IMR-90 (cell line): ENCODE measurements around the gene MBD3L5. TPM values are rescaled to one million over a fixed set of nuclear protein-coding genes. Genes with fewer than 3 reads are reported as not detected.

Experiments
- ATAC-seq: fragments of 200-7000 bp; cut with Tn5 transposase; 2 replicates; pipeline ENCODE4 v1.9.1; 2020; ENCODE audit warnings: low read depth, mild to moderate bottlenecking, moderate library complexity
- BruUV-seq: library from RNA; stranded (reverse); fragments of 400-500 nt; replicated peaks from 2 replicates; lab custom pipeline; 2021; lab: Mats Ljungman, UMichigan
- CTCF ChIA-PET: fragments of 300-600 bp; formaldehyde crosslinking; extraction: SDS; loops from one replicate; lab custom pipeline; 2021; ENCODE audit warnings: antibody characterized with exemption; lab: Yijun Ruan, JAX
- POLR2A ChIA-PET: fragments of 300-600 bp; sonication (Branson Sonifier 250); formaldehyde crosslinking; loops from one replicate; lab custom pipeline; 2022; ENCODE audit warnings: antibody characterized with exemption; ENCODE audit not compliant: unreplicated experiment; lab: Charles Lee
- DNase-seq: peaks from one replicate; pipeline ENCODE4 v3.0.0; 2013
- H2AFZ ChIP-seq: replicated peaks from 2 replicates; pipeline ENCODE3; 2013; ENCODE audit warnings: low read length, mild to moderate bottlenecking; ENCODE audit not compliant: poor library complexity
- H2AK5ac ChIP-seq: 2 replicates; pipeline ENCODE4 v1.6.1; 2013; ENCODE audit warnings: low read depth, low read length, inconsistent platforms
- H2AK9ac ChIP-seq: replicated peaks from 2 replicates; pipeline ENCODE3; 2013; ENCODE audit warnings: mild to moderate bottlenecking, low read depth, low read length, moderate library complexity; ENCODE audit not compliant: poor library complexity
- H2BK120ac ChIP-seq: 2 replicates; pipeline ENCODE4 v1.6.1; 2013; ENCODE audit warnings: low read depth, low read length, inconsistent platforms
- H2BK15ac ChIP-seq: 3 replicates; pipeline ENCODE4 v1.6.1; 2013; ENCODE audit warnings: low read depth, low read length, inconsistent platforms
- H2BK20ac ChIP-seq: 2 replicates; pipeline ENCODE4 v1.6.1; 2013; ENCODE audit warnings: low read depth, mild to moderate bottlenecking, inconsistent platforms, low read length, moderate library complexity
- H2BK5ac ChIP-seq: 2 replicates; pipeline ENCODE4 v1.6.1; 2013; ENCODE audit warnings: mild to moderate bottlenecking, low read depth, low read length, inconsistent platforms; ENCODE audit not compliant: poor library complexity, severe bottlenecking
- H3K14ac ChIP-seq: replicated peaks from 2 replicates; pipeline ENCODE4 v1.6.1; 2013; ENCODE audit warnings: low read depth, low read length, inconsistent platforms
- H3K18ac ChIP-seq: 2 replicates; pipeline ENCODE4 v1.6.1; 2013; ENCODE audit warnings: low read depth, low read length, control low read depth
- H3K23ac ChIP-seq: 2 replicates; pipeline ENCODE4 v1.6.1; 2013; ENCODE audit warnings: low read depth, low read length, inconsistent platforms
- H3K27ac ChIP-seq: 2 replicates; pipeline ENCODE4 v1.5.1; 2013; ENCODE audit warnings: mild to moderate bottlenecking, control low read depth, low read length; ENCODE audit not compliant: insufficient read depth
- H3K27me3 ChIP-seq: 2 replicates; pipeline ENCODE4 v1.6.1; 2013; ENCODE audit warnings: low read length; ENCODE audit not compliant: control insufficient read depth, insufficient read depth
- H3K36me3 ChIP-seq: 2 replicates; pipeline ENCODE4 v1.6.1; 2013; ENCODE audit warnings: low read length, mixed read lengths; ENCODE audit not compliant: control insufficient read depth, insufficient read depth
- H3K4ac ChIP-seq: 2 replicates; pipeline ENCODE4 v1.6.1; 2013; ENCODE audit warnings: low read depth, low read length, inconsistent platforms
- H3K4me1 ChIP-seq: 2 replicates; pipeline ENCODE4 v1.6.1; 2013; ENCODE audit warnings: low read length, mixed read lengths; ENCODE audit not compliant: control insufficient read depth, insufficient read depth
- H3K4me2 ChIP-seq: 2 replicates; pipeline ENCODE4 v1.6.1; 2013; ENCODE audit warnings: low read depth, mild to moderate bottlenecking, control low read depth, low read length, moderate library complexity
- H3K4me3 ChIP-seq: 2 replicates; pipeline ENCODE4 v1.5.1; 2013; ENCODE audit warnings: low read depth, mild to moderate bottlenecking, control low read depth, low read length, moderate library complexity; ENCODE audit not compliant: insufficient read depth
- H3K56ac ChIP-seq: 2 replicates; pipeline ENCODE4 v1.6.1; 2013; ENCODE audit warnings: low read length, inconsistent platforms; ENCODE audit not compliant: insufficient read depth; ENCODE audit errors: extremely low read depth
- H3K79me1 ChIP-seq, 2 experiments: 2 replicates each; pipeline ENCODE4 v1.6.1; 2013; ENCODE audit warnings: low read length in 2 of 2, inconsistent platforms in 1 of 2, low read depth in 1 of 2
- H3K9ac ChIP-seq: 2 replicates; pipeline ENCODE4 v1.6.1; 2013; ENCODE audit warnings: low read depth, low read length, control low read depth
- H3K9me1 ChIP-seq: 2 replicates; pipeline ENCODE4 v1.6.1; 2013; ENCODE audit warnings: low read length, inconsistent platforms; ENCODE audit not compliant: insufficient read depth
- H3K9me3 ChIP-seq: 2 replicates; pipeline ENCODE4 v1.6.1; 2013; ENCODE audit warnings: low read length; ENCODE audit not compliant: control insufficient read depth, insufficient read depth
- H4K20me1 ChIP-seq: 2 replicates; pipeline ENCODE4 v1.6.1; 2013; ENCODE audit warnings: low read length, inconsistent platforms; ENCODE audit not compliant: insufficient read depth
- H4K5ac ChIP-seq: 2 replicates; pipeline ENCODE4 v1.6.1; 2013; ENCODE audit warnings: mild to moderate bottlenecking, low read depth, low read length, control low read depth
- H4K8ac ChIP-seq, 2 experiments: 2 replicates each; pipeline ENCODE4 v1.6.1; 2013; ENCODE audit warnings: low read depth in 2 of 2, low read length in 2 of 2, control low read depth in 1 of 2, inconsistent platforms in 1 of 2
- H4K91ac ChIP-seq: 2 replicates; pipeline ENCODE4 v1.6.1; 2013; ENCODE audit warnings: low read depth, low read length, inconsistent platforms; ENCODE audit not compliant: insufficient read depth
- CEBPB ChIP-seq: IDR thresholded peaks from 2 replicates; pipeline ENCODE4 v1.6.1; 2012; ENCODE audit warnings: low read depth, low read length, improper control_type of control experiment
- CHD1 ChIP-seq: IDR thresholded peaks from 2 replicates; pipeline ENCODE4 v1.6.1; 2012; ENCODE audit warnings: low read depth, low read length, improper control_type of control experiment
- FOS ChIP-seq: fragments of 150-350 bp; IDR thresholded peaks from 2 replicates; pipeline ENCODE4 v1.6.1; 2016; ENCODE audit warnings: low read depth, low read length
- MAZ ChIP-seq: IDR thresholded peaks from 2 replicates; pipeline ENCODE4 v1.6.1; 2012; ENCODE audit warnings: low read depth, mild to moderate bottlenecking, low read length, improper control_type of control experiment, moderate library complexity, borderline replicate concordance
- NFE2L2 ChIP-seq: fragments of 150-350 bp; IDR thresholded peaks from 2 replicates; pipeline ENCODE4 v1.6.1; 2016; ENCODE audit warnings: low read depth, mild to moderate bottlenecking, low read length
- RCOR1 ChIP-seq: IDR thresholded peaks from 2 replicates; pipeline ENCODE4 v1.6.1; 2012; ENCODE audit warnings: mild to moderate bottlenecking, low read length, improper control_type of control experiment; ENCODE audit not compliant: insufficient replicate concordance
- RFX5 ChIP-seq: IDR thresholded peaks from 2 replicates; pipeline ENCODE4 v1.8.0; 2012; ENCODE audit warnings: low read depth, mild to moderate bottlenecking, low read length, moderate library complexity
- SMC3 ChIP-seq: fragments of 150-350 bp; IDR thresholded peaks from 2 replicates; pipeline ENCODE4 v1.6.1; 2016; ENCODE audit warnings: low read depth, mild to moderate bottlenecking, antibody characterized with exemption, low read length, moderate library complexity
- WGBS, 2 experiments: methylation state at CpG; one replicate each; pipeline versions ENCODE4 v1.1.5 to v1.1.7; 2013; ENCODE audit warnings: missing lambda C conversion rate in 2 of 2; ENCODE audit not compliant: insufficient read length in 1 of 2; ENCODE audit errors: extremely low coverage in 2 of 2; 5-methylcytosine and 5-hydroxymethylcytosine counted together
- dilution Hi-C: fragments of 300-500 bp; cut with HindIII; formaldehyde crosslinking; loops from one replicate; pipeline ENCODE4 v1.14.3; 2018; ENCODE audit warnings: low sequenced_read_pairs; ENCODE audit not compliant: unreplicated experiment
- in situ Hi-C: fragments of 300-500 bp; cut with MboI; formaldehyde crosslinking; loops from 3 replicates; pipeline ENCODE4 v1.14.3; 2019; ENCODE audit warnings: low sequenced_read_pairs, inconsistent platforms, mixed read lengths
- intact Hi-C: fragments of 100-400 bp; cut with micrococcal nuclease; formaldehyde crosslinking; loops from 2 replicates; pipeline ENCODE4 v1.10.0; 2022
- polyA plus RNA-seq, 3 experiments: library from polyadenylated mRNA; depleted of rRNA; stranded (reverse); fragments of >200 nt; gene quantifications; 2 replicates each; pipeline ENCODE4 v1.2.3, GENCODE V29; 2012; ENCODE audit warnings: low replicate concordance in 1 of 3
- total RNA-seq: library from RNA; depleted of rRNA; stranded (reverse); fragments of >200 nt; gene quantifications from 2 replicates; pipeline ENCODE4 v1.2.3, GENCODE V29; 2012
- TF ChIP-seq, protein P1 (sequence below): fragments of 150-350 bp; IDR thresholded peaks from 2 replicates; pipeline ENCODE4 v1.6.1; 2017; ENCODE audit warnings: mild to moderate bottlenecking, antibody characterized with exemption, low read length, low read depth
- TF ChIP-seq, protein P2 (sequence below): conservative IDR thresholded peaks from 2 replicates; pipeline ENCODE4 v1.5.1; 2012; ENCODE audit warnings: mild to moderate bottlenecking, low read depth, low read length, improper control_type of control experiment

MBD3L5 gene
- total and polyA plus RNA-seq, 2 of the 4 experiments (the other 2 are of a cell fraction), result not detected

DNA sequence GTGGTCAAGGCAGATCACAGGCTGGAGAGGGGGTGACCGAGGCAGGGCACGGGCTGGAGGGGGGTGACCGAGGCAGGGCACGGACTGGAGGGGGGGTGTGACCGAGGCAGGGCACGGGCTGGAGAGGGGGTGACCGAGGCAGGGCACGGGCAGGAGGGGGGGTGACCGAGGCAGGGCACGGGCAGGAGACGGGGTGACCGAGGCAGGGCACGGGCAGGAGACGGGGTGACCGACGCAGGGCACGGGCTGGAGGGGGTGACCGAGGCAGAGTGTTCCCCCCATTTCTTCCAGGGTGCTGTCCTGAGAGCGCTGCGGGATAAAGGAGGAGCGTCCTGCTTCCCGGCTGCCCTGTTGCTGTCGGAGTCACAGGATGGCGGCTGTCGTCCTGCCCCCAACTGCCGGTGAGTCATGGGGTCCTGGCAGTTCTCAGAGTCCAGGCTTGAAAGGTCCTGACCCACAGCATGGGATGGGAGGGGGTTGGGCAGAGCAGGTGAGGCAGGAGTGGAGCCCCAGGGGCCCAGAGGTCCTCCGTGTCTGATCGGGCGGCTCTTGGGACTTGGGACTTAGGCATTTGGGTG lies 44.4 kb downstream of the MBD3L5 start:
- CTCF ChIA-PET, result no interaction called here
- no peak overlapping the region for H3K27ac ChIP-seq
- H3K27me3 ChIP-seq, result no peaks in the 10 kb centered on the region
- TF ChIP-seq, protein P1, sequence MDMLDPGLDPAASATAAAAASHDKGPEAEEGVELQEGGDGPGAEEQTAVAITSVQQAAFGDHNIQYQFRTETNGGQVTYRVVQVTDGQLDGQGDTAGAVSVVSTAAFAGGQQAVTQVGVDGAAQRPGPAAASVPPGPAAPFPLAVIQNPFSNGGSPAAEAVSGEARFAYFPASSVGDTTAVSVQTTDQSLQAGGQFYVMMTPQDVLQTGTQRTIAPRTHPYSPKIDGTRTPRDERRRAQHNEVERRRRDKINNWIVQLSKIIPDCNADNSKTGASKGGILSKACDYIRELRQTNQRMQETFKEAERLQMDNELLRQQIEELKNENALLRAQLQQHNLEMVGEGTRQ, result no peak
- TF ChIP-seq RFX5 (no peak), RCOR1 (no peak), NFE2L2 (no peak), MAZ (no peak), SMC3 (no peak), FOS (no peak), CEBPB (no peak), CHD1 (no peak)
- TF ChIP-seq, protein P2, sequence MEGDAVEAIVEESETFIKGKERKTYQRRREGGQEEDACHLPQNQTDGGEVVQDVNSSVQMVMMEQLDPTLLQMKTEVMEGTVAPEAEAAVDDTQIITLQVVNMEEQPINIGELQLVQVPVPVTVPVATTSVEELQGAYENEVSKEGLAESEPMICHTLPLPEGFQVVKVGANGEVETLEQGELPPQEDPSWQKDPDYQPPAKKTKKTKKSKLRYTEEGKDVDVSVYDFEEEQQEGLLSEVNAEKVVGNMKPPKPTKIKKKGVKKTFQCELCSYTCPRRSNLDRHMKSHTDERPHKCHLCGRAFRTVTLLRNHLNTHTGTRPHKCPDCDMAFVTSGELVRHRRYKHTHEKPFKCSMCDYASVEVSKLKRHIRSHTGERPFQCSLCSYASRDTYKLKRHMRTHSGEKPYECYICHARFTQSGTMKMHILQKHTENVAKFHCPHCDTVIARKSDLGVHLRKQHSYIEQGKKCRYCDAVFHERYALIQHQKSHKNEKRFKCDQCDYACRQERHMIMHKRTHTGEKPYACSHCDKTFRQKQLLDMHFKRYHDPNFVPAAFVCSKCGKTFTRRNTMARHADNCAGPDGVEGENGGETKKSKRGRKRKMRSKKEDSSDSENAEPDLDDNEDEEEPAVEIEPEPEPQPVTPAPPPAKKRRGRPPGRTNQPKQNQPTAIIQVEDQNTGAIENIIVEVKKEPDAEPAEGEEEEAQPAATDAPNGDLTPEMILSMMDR, result no peak
- H3K79me1 ChIP-seq, result peaks cover 11 to 16% of the 10 kb centered on the region in 2 experiments
- H3K56ac ChIP-seq, result no peak overlapping the region
- no peak overlapping the region for H3K4ac ChIP-seq
- H3K4me3 ChIP-seq, result no peak overlapping the region
- ATAC-seq (no peak), DNase-seq (no peak)
- no peak overlapping the region for H2BK20ac ChIP-seq
- H2AK5ac ChIP-seq, result no peak overlapping the region
- no peak overlapping the region for H4K8ac ChIP-seq
- H4K91ac ChIP-seq, result no peak overlapping the region
- H3K4me2 ChIP-seq, result no peak overlapping the region
- H3K9me3 ChIP-seq, result peaks cover 42% of the 10 kb centered on the region
- H2AK9ac ChIP-seq, result no peak overlapping the region
- no peak overlapping the region for H2BK15ac ChIP-seq
- H2BK5ac ChIP-seq, result no peak overlapping the region
- no peak overlapping the region for H3K23ac ChIP-seq
- dilution Hi-C loops, result no loop called here
- H2AFZ ChIP-seq, result no peak overlapping the region
- no CpG with 5 or more reads among the region's 29 CpGs for WGBS, 2 experiments
- peaks cover 66% of the 10 kb centered on the region for H3K36me3 ChIP-seq
- in situ Hi-C loops, result no loop called here
- H3K9ac ChIP-seq, result no peak overlapping the region
- no peaks in the 10 kb centered on the region for H4K20me1 ChIP-seq
- H3K14ac ChIP-seq, result no peak overlapping the region
- BruUV-seq, result no TSS peak
- H3K4me1 ChIP-seq, result no peaks in the 10 kb centered on the region
- no peak overlapping the region for H4K5ac ChIP-seq
- no peak overlapping the region for H2BK120ac ChIP-seq
- intact Hi-C loops, result no loop called here
- POLR2A ChIA-PET, result no interaction called here
- H3K18ac ChIP-seq, result no peak overlapping the region
- no peaks in the 10 kb centered on the region for H3K9me1 ChIP-seq
